ENCODE measurements around the gene PDHX.
"Not testable (repeated sequence)": the region's sequence is repeated elsewhere in the genome, so short reads cannot be mapped to it uniquely, and the experiment has no call there.

PDHX gene

GRCh38 chr11:34916015-34916842, at the start of gene PDHX, which contains the start of gene APIP:
PDHX (plus strand) TSS chr11:34916618; CDS start chr11:34916656, 38 bp downstream.
APIP (minus strand) TSS chr11:34916379; CDS start chr11:34916284, 95 bp downstream.
- DNase-seq: peak; percentile 95

GRCh38 chr11:34869425-34869824, 47.0 kb upstream of the PDHX start:
- DNase-seq: no peak

- DNase-seq: no peak
Observed at GRCh38 chr11:34870548-34871196, 45.7 kb upstream of the PDHX start.

- DNase-seq: no peak
Observed at GRCh38 chr11:34874202-34874601, 42.2 kb upstream of the PDHX start.

GRCh38 chr11:34877375-34877975, 38.9 kb upstream of the PDHX start:
- no peak for DNase-seq

GRCh38 chr11:34881900-34882299, 34.5 kb upstream of the PDHX start:
- no peak for DNase-seq

- no peak for DNase-seq
Observed at GRCh38 chr11:34886609-34887008, 29.8 kb upstream of the PDHX start.

GRCh38 chr11:34887260-34887659, 29.2 kb upstream of the PDHX start:
- DNase-seq: no peak

GRCh38 chr11:34890089-34890488, 26.3 kb upstream of the PDHX start:
- no peak for DNase-seq

- DNase-seq: no peak
Observed at GRCh38 chr11:34890812-34891211, 25.6 kb upstream of the PDHX start.

- no peak for DNase-seq
Observed at GRCh38 chr11:34891611-34892010, 24.8 kb upstream of the PDHX start.

- no peak for DNase-seq
Observed at GRCh38 chr11:34893416-34893815, 23.0 kb upstream of the PDHX start.

- DNase-seq: not testable (repeated sequence)
Observed at GRCh38 chr11:34896191-34896590, 20.2 kb upstream of the PDHX start.

GRCh38 chr11:34897171-34897870, 19.1 kb upstream of the PDHX start:
- DNase-seq: no peak

- no peak for DNase-seq
Observed at GRCh38 chr11:34898474-34898873, 17.9 kb upstream of the PDHX start.

- no peak for DNase-seq
Observed at GRCh38 chr11:34899633-34900016, 16.8 kb upstream of the PDHX start.

GRCh38 chr11:34904421-34904955, 11.9 kb upstream of the PDHX start:
- DNase-seq: no peak

GRCh38 chr11:34905666-34906065, 10.8 kb upstream of the PDHX start:
- no peak for DNase-seq

GRCh38 chr11:34907934-34908593, 8.4 kb upstream of the PDHX start:
- DNase-seq: no peak

- no peak for DNase-seq
Observed at GRCh38 chr11:34909415-34909814, 7.0 kb upstream of the PDHX start.

GRCh38 chr11:34909955-34910354, 6.5 kb upstream of the PDHX start:
- DNase-seq: no peak

GRCh38 chr11:34910817-34911216, 5.6 kb upstream of the PDHX start:
- DNase-seq: no peak

All from NCI-H226 (cell line).